Upper lobe of left lung (tissue), 6 donors: Measurements from ENCODE around the gene MC1R. TPM values are rescaled to one million over a fixed set of nuclear protein-coding genes. Genes with fewer than 3 reads are reported as not detected.

Experiments used
- ATAC-seq, 2 donors: fragments of 200-7000 bp; cut with Tn5 transposase; one replicate each; pipeline ENCODE4 v1.9.1; 2022; ENCODE audit warnings: mild to moderate bottlenecking in 2 of 2, moderate library complexity in 2 of 2; ENCODE audit not compliant: low FRiP score in 2 of 2
- DNase-seq, 2 donors: peaks; one replicate each; pipeline ENCODE4 v3.0.0-alpha.2; 2019 to 2020
- H3K27ac ChIP-seq, 4 donors: fragments of 200-600 bp; sonication (generic); one replicate each; pipeline ENCODE4 v1.5.1; 2016 to 2019
- H3K27me3 ChIP-seq, 4 donors: fragments of 200-600 bp; sonication (generic); one replicate each; pipeline ENCODE4 v1.5.1; 2017 to 2019
- H3K36me3 ChIP-seq, 4 donors: fragments of 200-600 bp; sonication (generic); one replicate each; pipeline ENCODE4 v1.5.1; 2016 to 2019
- H3K4me1 ChIP-seq, 4 donors: fragments of 200-600 bp; sonication (generic); one replicate each; pipeline ENCODE4 v1.5.1; 2018 to 2019
- H3K4me3 ChIP-seq, 4 donors: fragments of 200-600 bp; sonication (generic); one replicate each; pipeline ENCODE4 v1.5.1; 2017 to 2019; ENCODE audit warnings: mild to moderate bottlenecking in 2 of 4, moderate library complexity in 1 of 4
- H3K9me3 ChIP-seq, 4 donors: fragments of 200-600 bp; sonication (generic); one replicate each; pipeline ENCODE4 v1.5.1; 2018 to 2019
- POLR2A ChIP-seq, 4 donors: fragments of 450-650 bp; IDR thresholded peaks; one replicate each; pipeline ENCODE4 v1.5.1; 2016 to 2017; ENCODE audit warnings: antibody characterized with exemption in 4 of 4, mild to moderate bottlenecking in 2 of 4
- POLR2AphosphoS5 ChIP-seq, 2 donors: sonication (generic); formaldehyde crosslinking; IDR thresholded peaks; one replicate each; pipeline ENCODE4 v1.5.1; 2017; ENCODE audit warnings: antibody characterized with exemption in 2 of 2
- WGBS, 2 donors: methylation state at CpG; one replicate each; pipeline ENCODE4 v1.1.5; 2017 to 2018; 5-methylcytosine and 5-hydroxymethylcytosine counted together
- total RNA-seq, 6 donors: library from RNA; depleted of rRNA in 4 of 6; stranded (reverse); fragments of >200 nt in 4 of 6; gene quantifications; one replicate each; pipeline versions ENCODE4 v1.1.0 to v1.2.1, GENCODE V29; 2016 to 2021
- donor health status: DM: no; HTN: no; CAD: no; lungs with moderate emphysema.
- donor health status: DM: no; HTN: yes; CAD: no; lungs with severe emphysema.

The MC1R gene
- total RNA-seq, 6 donors from 2014 or later, result 4.9 to 44.0 (median 7.0) TPM

DNA sequence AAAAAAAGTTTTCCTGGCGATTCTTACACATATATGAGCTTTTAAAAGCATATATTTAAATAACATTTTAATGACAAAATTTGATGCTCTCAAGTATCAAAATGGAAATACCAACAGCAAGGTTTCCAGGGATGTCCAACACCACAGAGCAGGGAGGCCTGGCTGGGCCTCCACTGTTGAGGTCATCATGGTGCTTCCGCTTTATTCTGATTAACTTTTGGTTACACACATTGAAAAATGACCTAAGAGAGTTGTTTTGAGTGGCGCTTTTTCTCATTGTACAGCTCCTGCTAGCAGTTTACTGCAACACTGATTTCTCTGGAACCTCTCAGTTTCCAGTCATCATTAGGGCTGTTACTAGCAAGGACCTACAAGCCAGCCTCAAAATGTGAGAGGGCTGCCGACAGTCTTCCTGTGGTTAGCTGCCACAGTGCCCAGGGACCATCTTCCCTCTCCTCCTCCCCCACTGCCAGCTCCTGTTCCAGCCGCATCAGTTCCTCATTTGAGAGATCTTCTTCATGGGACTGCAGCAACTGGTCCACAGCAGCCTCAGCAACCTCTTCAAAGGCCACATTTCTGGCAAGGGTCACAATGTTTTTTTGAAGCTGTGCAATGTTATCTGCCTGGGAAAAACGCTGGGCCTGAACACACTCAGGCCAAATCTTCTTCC lies 51.2 kb downstream of the MC1R start:
- Histone ChIP-seq H3K27ac (peak overlapping the region in 1 of 4 donors; percentile 16), H3K4me3 (no peak overlapping the region), H3K27me3 (no peaks in the 10 kb centered on the region), H3K4me1 (peaks cover 23 to 41% (median 24%) of the 10 kb centered on the region in 4 donors), H3K36me3 (peaks cover 0 to 19% (median 6%) of the 10 kb centered on the region in 4 donors), H3K9me3 (no peaks in the 10 kb centered on the region)
- TF ChIP-seq POLR2AphosphoS5 (IDR thresholded peaks at IDR 0.05), result no peak
- TF ChIP-seq POLR2A (IDR thresholded peaks at IDR 0.05), result no peak
- DNase-seq, result peak in 1 of 2 donors; percentile 58
- WGBS, 2 donors, result 83 to 91% methylated on average over 6 of the region's 6 CpGs
- ATAC-seq, result no peak

Other genes with a start within 250 kb of the MC1R start
- 100 to 1,000 TPM in 2 of 6 donors, 10 to 100 TPM in 4; 38.4 to 197 (median 85.3) TPM for gene CDK10, start 232.2 kb upstream of the MC1R start, total RNA-seq
- gene SPATA2L, start 217.2 kb upstream of the MC1R start, total RNA-seq, result 10 to 100 TPM; 11.5 to 49.3 (median 26.5) TPM
- gene VPS9D1, start 198.0 kb upstream of the MC1R start, total RNA-seq, result 10 to 100 TPM in 5 of 6 donors, 1 to 10 TPM in 1; 7.4 to 45.1 (median 20.2) TPM
- gene ZNF276, start 197.3 kb upstream of the MC1R start, total RNA-seq, result 100 to 1,000 TPM in 1 of 6 donors, 10 to 100 TPM in 5; 28.6 to 172 (median 39.0) TPM
- gene FANCA, start 102.2 kb upstream of the MC1R start, total RNA-seq, result 10 to 100 TPM in 4 of 6 donors, 1 to 10 TPM in 2; 5.5 to 25.1 (median 12.1) TPM
- 10 to 100 TPM in 4 of 6 donors, 1 to 10 TPM in 2; 6.1 to 52.4 (median 14.7) TPM for gene SPIRE2, start 90.4 kb upstream of the MC1R start, total RNA-seq
- gene TCF25, start 45.3 kb upstream of the MC1R start, total RNA-seq, result 1,000 to 10,000 TPM in 1 of 6 donors, 100 to 1,000 TPM in 5; 132 to 1,060 (median 211) TPM
- 1 to 10 TPM in 3 of 6 donors, under 1 TPM in 2, not detected in 1; 0.33 to 9.2 (median 2.1) TPM for gene TUBB3, start 4.5 kb downstream of the MC1R start, total RNA-seq
- gene DEF8, start 29.9 kb downstream of the MC1R start, total RNA-seq, result 100 to 1,000 TPM in 2 of 6 donors, 10 to 100 TPM in 4; 45.7 to 671 (median 80.5) TPM
- 10 to 100 TPM in 3 of 6 donors, 1 to 10 TPM in 3; 4.6 to 23.2 (median 11.1) TPM for gene DBNDD1, start 100.6 kb downstream of the MC1R start, total RNA-seq
- not detected for gene PRDM7, start 158.5 kb downstream of the MC1R start, total RNA-seq